Neural crest cell (in vitro differentiated cells): ENCODE results near the gene TSSC4. TPM values are rescaled to one million over a fixed set of nuclear protein-coding genes. Genes with fewer than 3 reads are reported as not detected.

Source experiments
- DNase-seq: peaks from one replicate; pipeline ENCODE4 v3.0.0; 2021; ENCODE audit warnings: low read depth, mixed read lengths, low spot score
- H3K27ac Mint-ChIP-seq: one replicate; pipeline ENCODE4 v1.8.0; 2021; ENCODE audit warnings: mild to moderate bottlenecking, mixed read lengths; ENCODE audit not compliant: unreplicated experiment
- H3K27me3 Mint-ChIP-seq: 2 replicates; pipeline ENCODE4 v1.8.0; 2021; ENCODE audit warnings: low read depth, mild to moderate bottlenecking, mixed read lengths
- H3K36me3 Mint-ChIP-seq: 2 replicates; pipeline ENCODE4 v1.8.0; 2021; ENCODE audit warnings: low read depth, mild to moderate bottlenecking, mixed read lengths
- H3K4me1 Mint-ChIP-seq: 2 replicates; pipeline ENCODE4 v1.8.0; 2021; ENCODE audit warnings: mixed read lengths
- H3K4me3 Mint-ChIP-seq: one replicate; pipeline ENCODE4 v1.8.0; 2021; ENCODE audit warnings: mild to moderate bottlenecking, mixed read lengths
- H3K9me3 Mint-ChIP-seq: 2 replicates; pipeline ENCODE4 v1.8.0; 2021; ENCODE audit warnings: mixed read lengths
- total RNA-seq: library from RNA; stranded (reverse); gene quantifications from 2 replicates; pipeline ENCODE4 v1.2.1, GENCODE V29; 2021
- TF ChIP-seq, protein P1 (sequence below): fragments of 200-600 bp; sonication (generic); conservative IDR thresholded peaks from 2 replicates; pipeline ENCODE4 v1.5.0; 2021; ENCODE audit warnings: antibody characterized with exemption, mild to moderate bottlenecking

The TSSC4 gene
- total RNA-seq, 1 donor from 2014 or later: 60.1 TPM

DNA sequence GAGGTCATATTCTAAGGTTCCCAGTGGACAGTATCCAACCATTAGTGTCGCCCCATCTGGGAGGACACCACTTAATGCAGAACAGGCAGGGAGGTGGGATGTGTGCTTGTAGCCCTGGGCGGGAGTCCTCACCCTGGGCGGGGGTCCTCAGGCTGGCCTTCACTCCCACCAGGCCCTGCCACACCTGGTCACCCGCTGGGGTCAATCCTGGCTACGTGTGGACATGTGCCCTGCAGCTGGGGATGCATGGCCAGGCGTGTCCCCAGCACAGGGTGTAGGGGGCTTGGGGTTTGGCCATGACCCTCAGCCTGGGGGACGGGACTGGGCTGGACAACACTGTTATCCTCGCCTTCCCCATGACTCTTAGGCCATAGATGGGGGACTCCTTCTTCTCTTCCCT, 25.0 kb downstream of the TSSC4 start:
- Mint-ChIP-seq H3K36me3 (no peaks in the 10 kb centered on the region), H3K9me3 (no peaks in the 10 kb centered on the region), H3K27ac (no peak overlapping the region), H3K27me3 (no peaks in the 10 kb centered on the region), H3K4me1 (no peaks in the 10 kb centered on the region), H3K4me3 (no peak overlapping the region)
- no peak for DNase-seq
- TF ChIP-seq, protein P1, sequence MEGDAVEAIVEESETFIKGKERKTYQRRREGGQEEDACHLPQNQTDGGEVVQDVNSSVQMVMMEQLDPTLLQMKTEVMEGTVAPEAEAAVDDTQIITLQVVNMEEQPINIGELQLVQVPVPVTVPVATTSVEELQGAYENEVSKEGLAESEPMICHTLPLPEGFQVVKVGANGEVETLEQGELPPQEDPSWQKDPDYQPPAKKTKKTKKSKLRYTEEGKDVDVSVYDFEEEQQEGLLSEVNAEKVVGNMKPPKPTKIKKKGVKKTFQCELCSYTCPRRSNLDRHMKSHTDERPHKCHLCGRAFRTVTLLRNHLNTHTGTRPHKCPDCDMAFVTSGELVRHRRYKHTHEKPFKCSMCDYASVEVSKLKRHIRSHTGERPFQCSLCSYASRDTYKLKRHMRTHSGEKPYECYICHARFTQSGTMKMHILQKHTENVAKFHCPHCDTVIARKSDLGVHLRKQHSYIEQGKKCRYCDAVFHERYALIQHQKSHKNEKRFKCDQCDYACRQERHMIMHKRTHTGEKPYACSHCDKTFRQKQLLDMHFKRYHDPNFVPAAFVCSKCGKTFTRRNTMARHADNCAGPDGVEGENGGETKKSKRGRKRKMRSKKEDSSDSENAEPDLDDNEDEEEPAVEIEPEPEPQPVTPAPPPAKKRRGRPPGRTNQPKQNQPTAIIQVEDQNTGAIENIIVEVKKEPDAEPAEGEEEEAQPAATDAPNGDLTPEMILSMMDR: no peak

DNA sequence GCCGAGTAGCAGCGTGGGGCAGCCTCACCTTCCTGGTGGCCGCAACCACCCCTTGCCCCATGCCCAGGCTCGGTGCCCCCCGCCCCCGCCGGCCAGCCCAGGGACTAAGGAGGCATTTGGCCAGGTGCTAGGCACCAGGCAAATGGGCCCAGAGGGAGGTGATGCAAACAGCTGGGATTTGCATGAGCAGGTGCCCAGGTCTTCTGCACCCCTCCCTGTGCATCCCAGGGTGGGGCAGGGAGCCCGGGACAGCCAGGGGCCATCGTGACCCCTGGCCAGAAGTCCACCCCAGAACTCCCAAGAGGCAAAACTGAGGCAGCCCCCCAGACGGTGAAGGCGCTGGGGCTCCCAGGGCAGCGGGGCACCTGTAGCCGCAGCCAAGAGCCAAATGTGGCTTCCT, 25.7 kb downstream of the TSSC4 start:
- Mint-ChIP-seq H3K4me1 (no peaks in the 10 kb centered on the region), H3K36me3 (no peaks in the 10 kb centered on the region)

DNA sequence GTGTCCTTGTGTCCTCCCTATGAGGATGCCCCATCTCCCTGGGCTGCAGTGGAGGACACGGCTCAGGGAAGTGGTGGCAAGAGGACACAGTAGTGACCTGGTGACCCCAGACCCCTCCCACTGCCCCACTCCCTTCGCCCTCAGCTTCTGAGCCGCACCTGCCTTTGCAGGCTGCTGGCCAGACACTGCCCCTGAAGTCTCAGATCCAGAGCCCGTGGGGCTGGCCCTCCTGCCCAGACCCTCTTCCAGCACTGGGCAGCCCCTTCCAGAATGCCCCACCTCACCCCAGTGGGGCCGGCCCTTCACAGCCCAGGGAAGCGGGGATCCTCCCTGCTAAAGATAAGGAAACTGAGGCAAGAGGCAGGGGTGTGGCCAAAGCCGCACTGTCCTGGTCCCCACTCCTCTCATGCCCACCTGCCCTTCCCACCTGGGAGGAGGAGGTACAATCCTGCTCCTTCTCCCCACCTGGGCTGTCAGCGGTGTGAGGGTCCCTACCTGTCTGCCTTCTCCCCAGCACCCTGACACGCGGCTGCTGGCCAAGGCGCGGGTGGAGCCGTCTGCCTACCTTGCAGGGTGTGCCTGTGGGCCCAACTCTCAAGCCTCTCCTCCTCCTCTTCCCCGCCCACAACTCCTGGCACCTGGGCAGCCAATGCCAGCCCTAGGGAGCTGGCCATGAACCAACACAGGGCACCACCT, 26.4 kb downstream of the TSSC4 start:
- TF ChIP-seq, protein P1: no peak
- no peak overlapping the region for H3K4me3 Mint-ChIP-seq
- H3K9me3 Mint-ChIP-seq: no peaks in the 10 kb centered on the region
- no peaks in the 10 kb centered on the region for H3K4me1 Mint-ChIP-seq
- no peak for DNase-seq
- H3K27me3 Mint-ChIP-seq: no peaks in the 10 kb centered on the region
- no peak overlapping the region for H3K27ac Mint-ChIP-seq
- no peaks in the 10 kb centered on the region for H3K36me3 Mint-ChIP-seq

More for the DNA sequence above, 25.7 kb downstream of the TSSC4 start:
- H3K27me3 Mint-ChIP-seq: no peaks in the 10 kb centered on the region
- H3K9me3 Mint-ChIP-seq: no peaks in the 10 kb centered on the region
- no peak overlapping the region for H3K27ac Mint-ChIP-seq
- H3K4me3 Mint-ChIP-seq: no peak overlapping the region
- DNase-seq: no peak
- TF ChIP-seq, protein P1: no peak

DNA sequence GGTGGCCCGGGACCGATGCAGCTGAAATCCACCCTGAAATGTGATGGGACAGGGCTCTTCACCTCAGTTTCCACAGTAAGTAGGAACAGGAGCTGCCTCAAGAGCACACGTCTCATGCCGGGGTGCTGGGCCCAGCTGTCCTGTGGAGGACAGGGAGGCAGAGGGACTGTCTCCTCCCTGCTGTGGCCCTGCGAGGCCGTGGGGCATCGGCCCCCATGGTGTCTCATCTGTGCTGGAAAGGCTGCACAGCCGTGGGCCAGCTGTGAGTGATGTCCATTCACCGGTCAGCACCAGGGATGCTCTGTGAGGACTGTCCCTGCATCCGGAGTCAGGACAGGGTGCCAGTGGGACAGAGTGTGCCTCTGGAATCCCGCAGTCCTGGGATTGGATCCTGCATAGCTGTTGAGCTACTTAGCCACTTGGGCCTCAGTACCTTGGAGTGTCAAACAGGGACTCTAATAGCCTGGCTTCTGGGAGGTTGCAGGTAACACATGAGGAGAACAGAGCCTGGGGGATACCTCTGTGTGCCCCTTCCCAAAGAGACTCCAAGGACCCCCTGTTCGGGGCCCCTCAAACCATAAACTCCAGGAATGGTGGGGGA, 27.3 kb downstream of the TSSC4 start:
- no peaks in the 10 kb centered on the region for H3K4me1 Mint-ChIP-seq

DNA sequence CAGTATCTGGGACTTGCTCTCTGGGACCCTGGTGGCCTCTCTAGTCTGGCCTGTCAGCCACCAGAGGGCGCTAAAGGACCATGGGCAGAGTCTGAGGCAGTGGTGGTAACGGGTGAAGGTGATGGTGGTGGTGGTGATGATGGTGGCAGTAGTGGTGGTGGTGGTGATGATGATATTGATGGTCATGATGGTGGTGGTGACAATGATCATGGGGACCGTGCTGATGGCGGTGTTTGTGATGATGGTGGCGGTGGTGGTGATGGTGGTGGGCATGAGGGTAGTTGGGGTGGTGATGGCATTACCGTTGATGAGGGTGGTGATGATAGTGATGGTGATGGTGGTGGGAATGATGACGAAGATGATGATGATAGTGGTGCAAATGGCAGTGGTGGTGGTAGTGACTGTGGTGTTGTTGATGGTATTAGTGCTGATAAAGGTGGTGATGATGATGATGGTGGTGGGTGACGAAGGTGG, 27.8 kb downstream of the TSSC4 start:
- Mint-ChIP-seq H3K9me3 (no peaks in the 10 kb centered on the region), H3K36me3 (no peaks in the 10 kb centered on the region), H3K27ac (no peak overlapping the region), H3K27me3 (no peaks in the 10 kb centered on the region), H3K4me1 (no peaks in the 10 kb centered on the region), H3K4me3 (no peak overlapping the region)
- TF ChIP-seq, protein P1: peak; percentile 77
- DNase-seq: peak; percentile 76

More for the DNA sequence above, 27.3 kb downstream of the TSSC4 start:
- H3K9me3 Mint-ChIP-seq: no peaks in the 10 kb centered on the region
- no peak overlapping the region for H3K4me3 Mint-ChIP-seq
- H3K27me3 Mint-ChIP-seq: no peaks in the 10 kb centered on the region
- H3K27ac Mint-ChIP-seq: no peak overlapping the region
- H3K36me3 Mint-ChIP-seq: no peaks in the 10 kb centered on the region
- TF ChIP-seq, protein P1: no peak
- no peak for DNase-seq
